Endodermal cell (in vitro differentiated cells): Measurements from ENCODE around the gene MALRD1. TPM values are rescaled to one million over a fixed set of nuclear protein-coding genes. Genes with fewer than 3 reads are reported as not detected.

Experiments
- DNase-seq: peaks from one replicate; pipeline ENCODE4 v3.0.0-alpha.2; 2017
- H3K27ac ChIP-seq: 2 replicates; pipeline ENCODE4 v1.5.1; 2013; ENCODE audit warnings: mild to moderate bottlenecking, low read depth, low read length, moderate library complexity
- H3K27me3 ChIP-seq: 2 replicates; pipeline ENCODE4 v1.6.1; 2013; ENCODE audit warnings: mild to moderate bottlenecking, low read length, moderate library complexity; ENCODE audit not compliant: insufficient read depth, control insufficient read depth, poor library complexity, severe bottlenecking
- H3K36me3 ChIP-seq: 2 replicates; pipeline ENCODE4 v1.7.0; 2013; ENCODE audit warnings: mild to moderate bottlenecking, low read length, moderate library complexity; ENCODE audit not compliant: control insufficient read depth, insufficient read depth
- H3K4me1 ChIP-seq: one replicate; pipeline ENCODE4 v1.7.0; 2013; ENCODE audit warnings: low read length; ENCODE audit not compliant: control insufficient read depth, insufficient read depth
- H3K4me3 ChIP-seq: 2 replicates; pipeline ENCODE4 v1.5.1; 2013; ENCODE audit warnings: mild to moderate bottlenecking, low read length, moderate library complexity
- H3K9ac ChIP-seq: 2 replicates; pipeline ENCODE4 v1.6.1; 2013; ENCODE audit warnings: mild to moderate bottlenecking, low read length, moderate library complexity; ENCODE audit not compliant: poor library complexity, severe bottlenecking; ENCODE audit errors: extremely low read depth
- H3K9me3 ChIP-seq: 2 replicates; pipeline ENCODE4 v1.6.1; 2013; ENCODE audit warnings: mild to moderate bottlenecking, low read length, moderate library complexity; ENCODE audit not compliant: control insufficient read depth
- H3K27ac Mint-ChIP-seq: 2 replicates; pipeline ENCODE4 v1.8.0; 2020; ENCODE audit warnings: mixed read lengths
- H3K27me3 Mint-ChIP-seq: 2 replicates; pipeline ENCODE4 v1.8.0; 2021; ENCODE audit warnings: mild to moderate bottlenecking, mixed read lengths; ENCODE audit not compliant: insufficient read depth
- H3K36me3 Mint-ChIP-seq: 2 replicates; pipeline ENCODE4 v1.8.0; 2020; ENCODE audit warnings: low read depth, mixed read lengths
- H3K4me1 Mint-ChIP-seq: 2 replicates; pipeline ENCODE4 v1.8.0; 2020; ENCODE audit warnings: mixed read lengths
- H3K4me3 Mint-ChIP-seq: 2 replicates; pipeline ENCODE4 v1.8.0; 2020; ENCODE audit warnings: mild to moderate bottlenecking, moderate library complexity, mixed read lengths
- H3K9me3 Mint-ChIP-seq: 2 replicates; pipeline ENCODE4 v1.8.0; 2020; ENCODE audit warnings: mild to moderate bottlenecking, mixed read lengths
- CTCF ChIP-seq: fragments of 200-600 bp; sonication (generic); conservative IDR thresholded peaks from 2 replicates; pipeline ENCODE4 v1.5.0; 2021; ENCODE audit warnings: antibody characterized with exemption, mild to moderate bottlenecking
- WGBS, 2 experiments: methylation state at CpG; one replicate each; pipeline versions ENCODE4 v1.1.5 to v1.1.7; 2013; ENCODE audit warnings: missing lambda C conversion rate in 2 of 2, mixed read lengths in 1 of 2; ENCODE audit not compliant: insufficient coverage in 1 of 2, insufficient read length in 1 of 2; 5-methylcytosine and 5-hydroxymethylcytosine counted together
- total RNA-seq, 2 donors: library from RNA; stranded (reverse); fragmentation: NEBNext Ultra II Directional in 1 of 2; extraction: Animal tissue kit (Norgen Biotek cat#: 25700) in 1 of 2; gene quantifications; 2 replicates in 1 of 2; 3 replicates in 1 of 2; pipeline ENCODE4 v1.2.1, GENCODE V29; 2021

Gene MALRD1
- total RNA-seq, 2 donors from 2014 or later, result 0.64 to 1.5 TPM

- H3K9me3 ChIP-seq, result peaks cover 12% of the 10 kb centered on the region
- no peaks in the 10 kb centered on the region for H3K27me3 ChIP-seq
- H3K36me3 ChIP-seq, result no peaks in the 10 kb centered on the region
- Mint-ChIP-seq H3K27ac (no peak overlapping the region), H3K36me3 (no peaks in the 10 kb centered on the region), H3K9me3 (no peaks in the 10 kb centered on the region), H3K4me3 (no peak overlapping the region), H3K27me3 (no peaks in the 10 kb centered on the region), H3K4me1 (peaks cover 16% of the 10 kb centered on the region)
- peaks cover 3% of the 10 kb centered on the region for H3K4me1 ChIP-seq
- no peak overlapping the region for H3K27ac ChIP-seq
- no peak overlapping the region for H3K4me3 ChIP-seq
- peak; percentile 49 for DNase-seq
- peak; percentile 80 for TF ChIP-seq CTCF
- H3K9ac ChIP-seq, result no peak overlapping the region
Measured at GRCh38 chr10:19412531-19412930, 363.9 kb downstream of the MALRD1 start.

DNA sequence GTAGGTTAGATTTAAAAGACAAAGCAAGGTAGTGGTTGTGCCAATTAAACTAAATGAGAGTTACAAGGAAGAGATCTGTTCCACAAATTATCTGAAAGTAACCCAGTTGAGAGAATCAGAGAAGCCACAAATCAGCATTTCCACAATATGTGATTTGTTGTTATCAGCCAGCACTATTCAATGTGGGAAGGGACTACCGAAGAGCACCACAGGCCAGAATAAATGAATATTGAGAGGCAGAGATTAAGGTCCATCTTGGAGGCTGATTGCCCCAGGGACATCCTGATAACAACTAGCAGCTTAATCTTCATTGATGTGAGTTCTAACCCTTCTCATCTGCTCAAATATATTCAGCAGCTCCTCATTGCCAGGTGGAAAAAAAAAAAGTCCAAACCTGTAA, 367.6 kb downstream of the MALRD1 start:
- Mint-ChIP-seq H3K27me3 (peaks cover 11% of the 10 kb centered on the region), H3K4me1 (peaks cover 16% of the 10 kb centered on the region), H3K36me3 (no peaks in the 10 kb centered on the region), H3K9me3 (no peaks in the 10 kb centered on the region), H3K27ac (peak overlapping the region; percentile 4), H3K4me3 (no peak overlapping the region)
- 4 to 40% methylated on average over 1 of the region's 1 CpG for WGBS, 2 experiments
- peaks cover 3% of the 10 kb centered on the region for H3K4me1 ChIP-seq
- no peaks in the 10 kb centered on the region for H3K9me3 ChIP-seq
- H3K9ac ChIP-seq, result no peak overlapping the region
- H3K27me3 ChIP-seq, result no peaks in the 10 kb centered on the region
- H3K4me3 ChIP-seq, result peak overlapping the region; percentile 25
- peak; percentile 49 for DNase-seq
- H3K36me3 ChIP-seq, result no peaks in the 10 kb centered on the region
- H3K27ac ChIP-seq, result no peak overlapping the region
- TF ChIP-seq CTCF, result no peak

DNA sequence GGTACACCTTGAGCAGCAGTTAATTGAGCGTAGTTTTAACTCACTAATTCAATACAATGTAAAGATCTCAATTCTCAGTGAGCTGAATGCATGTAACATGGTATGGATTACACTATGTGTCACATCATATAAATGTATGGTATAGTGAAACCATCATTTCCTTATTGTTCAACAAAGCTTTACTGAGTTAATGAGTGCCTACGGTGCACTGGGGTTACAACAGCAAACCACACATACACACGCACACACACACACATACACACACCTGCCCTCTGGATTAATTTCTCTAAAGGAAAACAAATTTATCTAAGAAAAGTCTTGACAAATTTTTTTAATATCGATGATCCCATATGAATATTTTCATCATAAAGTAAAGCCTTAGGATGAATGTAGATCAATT, 369.1 kb downstream of the MALRD1 start:
- H3K4me1 Mint-ChIP-seq, result peaks cover 16% of the 10 kb centered on the region

More for the DNA sequence above, 369.1 kb downstream of the MALRD1 start:
- no peaks in the 10 kb centered on the region for H3K36me3 ChIP-seq
- no peaks in the 10 kb centered on the region for H3K36me3 Mint-ChIP-seq
- H3K9me3 ChIP-seq, result no peaks in the 10 kb centered on the region
- DNase-seq, result no peak
- no peaks in the 10 kb centered on the region for H3K27me3 ChIP-seq
- H3K4me3 Mint-ChIP-seq, result no peak overlapping the region
- H3K9ac ChIP-seq, result no peak overlapping the region
- TF ChIP-seq CTCF, result no peak
- no peaks in the 10 kb centered on the region for H3K9me3 Mint-ChIP-seq
- peaks cover 3% of the 10 kb centered on the region for H3K4me1 ChIP-seq
- H3K27me3 Mint-ChIP-seq, result peaks cover 11% of the 10 kb centered on the region
- H3K27ac Mint-ChIP-seq, result no peak overlapping the region
- WGBS, 2 experiments, result 95% methylated on average over 3 of the region's 4 CpGs; no CpG with 5 or more reads in 1 of the 2 experiments
- no peak overlapping the region for H3K27ac ChIP-seq
- H3K4me3 ChIP-seq, result no peak overlapping the region
